ENCODE measurements around the gene AGXT. TPM values are rescaled to one million over a fixed set of nuclear protein-coding genes. Genes with fewer than 3 reads are reported as not detected.

Gene AGXT
- total RNA-seq, 1 donor from 2014 or later = not detected

DNA sequence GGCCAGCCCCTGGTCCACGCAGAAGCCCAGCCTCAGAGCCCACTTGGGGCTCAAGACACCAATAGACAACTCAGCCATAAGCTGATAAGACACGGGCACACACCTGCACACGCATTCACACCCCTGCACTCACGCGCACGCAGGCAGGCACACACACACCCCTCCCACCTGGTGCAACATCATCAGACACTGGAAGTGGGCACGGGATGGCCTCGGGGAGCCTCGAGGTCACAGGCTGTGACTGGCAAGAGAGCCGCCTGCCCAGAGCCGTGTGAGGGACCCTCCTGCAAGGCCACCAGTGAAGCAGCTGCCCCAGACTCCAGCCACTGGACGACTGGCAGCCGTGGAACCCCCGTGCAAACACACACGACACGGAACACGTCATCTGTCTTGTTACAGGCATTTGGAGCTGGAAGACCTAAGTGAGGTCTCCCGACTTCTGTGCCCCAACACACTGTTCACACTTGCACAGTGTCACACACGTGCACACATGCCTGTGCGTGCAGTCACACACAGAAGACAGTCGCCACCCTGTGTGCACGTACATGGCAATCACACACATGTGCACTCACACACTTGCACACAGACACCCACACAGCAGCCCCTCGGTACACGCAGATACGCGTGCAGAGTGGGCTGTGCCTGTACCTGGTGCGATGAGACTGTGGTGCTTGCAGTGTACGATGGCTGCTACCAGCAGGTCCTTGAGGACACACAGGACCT is 26.4 kb downstream of the AGXT start:
- no peaks in the 10 kb centered on the region for H3K36me3 ChIP-seq
- peaks cover 47% of the 10 kb centered on the region for H3K4me1 ChIP-seq
- H3K9me3 ChIP-seq = no peaks in the 10 kb centered on the region
- intact Hi-C loops (cut with DNase I) = no loop called here
- H3K27me3 ChIP-seq = no peaks in the 10 kb centered on the region
- TF ChIP-seq POLR2A (IDR thresholded peaks at IDR 0.05) = no peak
- no peak for DNase-seq (ENCODE audit: extremely low spot score in 2 of 2)
- no peak overlapping the region for H3K27ac ChIP-seq
- peak overlapping the region in 1 of 2 donors; percentile 27 for H3K4me3 ChIP-seq

DNA sequence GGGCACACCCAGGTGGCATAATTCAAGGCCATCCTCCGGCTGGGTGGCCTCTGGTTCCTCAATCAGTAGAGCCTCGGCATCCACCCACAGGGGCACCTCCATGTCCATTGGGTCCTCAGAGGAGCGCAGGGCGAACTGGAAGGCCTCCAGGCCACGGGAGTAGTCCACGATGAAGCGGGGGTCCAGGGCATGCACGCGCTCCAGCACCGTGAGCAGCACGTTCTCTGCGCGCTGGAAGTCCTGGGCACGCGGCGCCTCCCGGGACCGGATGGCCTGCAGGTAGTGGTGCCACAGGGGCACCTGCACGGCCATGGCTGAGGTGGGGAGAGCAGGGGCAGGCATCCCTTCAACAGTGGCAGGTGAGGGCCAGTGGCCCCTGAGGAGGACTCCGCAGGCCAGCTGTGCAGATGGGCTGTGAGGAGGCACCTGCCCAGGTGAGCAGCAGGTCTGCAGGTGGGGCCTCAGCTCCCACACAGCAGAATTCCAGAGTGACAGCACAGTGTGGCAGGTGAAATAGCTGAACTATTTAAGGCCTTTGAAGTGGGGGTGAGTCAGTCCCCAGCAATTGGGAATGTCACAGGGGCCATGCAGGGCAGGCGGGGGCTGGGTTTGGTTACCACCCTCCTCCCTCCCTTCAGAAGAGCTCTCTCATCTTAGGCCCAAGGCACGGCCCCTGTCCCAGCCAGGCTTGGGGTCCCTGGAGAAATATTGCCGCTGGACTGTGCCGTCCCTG is 27.2 kb downstream of the AGXT start, which contains the start of gene MAB21L4:
Gene MAB21L4, minus strand, starts transcription at position 501 of the 733 bp plus-strand sequence. Its CDS starts 159 bp downstream, at position 342.
- H3K27ac ChIP-seq = no peak within 1 kb of the TSS

DNA sequence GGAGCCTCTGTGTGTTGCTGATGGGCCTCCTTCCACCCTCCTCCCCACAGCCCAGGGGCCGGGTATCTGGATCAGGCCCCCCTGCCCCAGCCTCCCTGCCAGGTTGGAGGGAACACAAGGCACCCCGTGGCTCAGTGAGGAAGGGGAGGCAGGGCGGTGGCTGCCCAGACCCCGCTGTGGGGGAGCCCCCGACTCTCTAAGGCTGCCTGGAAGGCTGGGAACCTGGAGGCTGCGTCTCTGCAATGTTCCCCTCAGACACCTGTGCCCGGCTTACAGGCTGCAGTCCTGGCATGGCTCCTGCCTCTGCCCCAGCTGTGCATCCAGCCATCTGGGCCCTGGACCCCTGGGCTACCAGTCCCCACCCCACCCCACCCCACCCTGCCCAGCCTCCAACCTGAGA is 27.8 kb downstream of the AGXT start:
- TF ChIP-seq, protein P1, sequence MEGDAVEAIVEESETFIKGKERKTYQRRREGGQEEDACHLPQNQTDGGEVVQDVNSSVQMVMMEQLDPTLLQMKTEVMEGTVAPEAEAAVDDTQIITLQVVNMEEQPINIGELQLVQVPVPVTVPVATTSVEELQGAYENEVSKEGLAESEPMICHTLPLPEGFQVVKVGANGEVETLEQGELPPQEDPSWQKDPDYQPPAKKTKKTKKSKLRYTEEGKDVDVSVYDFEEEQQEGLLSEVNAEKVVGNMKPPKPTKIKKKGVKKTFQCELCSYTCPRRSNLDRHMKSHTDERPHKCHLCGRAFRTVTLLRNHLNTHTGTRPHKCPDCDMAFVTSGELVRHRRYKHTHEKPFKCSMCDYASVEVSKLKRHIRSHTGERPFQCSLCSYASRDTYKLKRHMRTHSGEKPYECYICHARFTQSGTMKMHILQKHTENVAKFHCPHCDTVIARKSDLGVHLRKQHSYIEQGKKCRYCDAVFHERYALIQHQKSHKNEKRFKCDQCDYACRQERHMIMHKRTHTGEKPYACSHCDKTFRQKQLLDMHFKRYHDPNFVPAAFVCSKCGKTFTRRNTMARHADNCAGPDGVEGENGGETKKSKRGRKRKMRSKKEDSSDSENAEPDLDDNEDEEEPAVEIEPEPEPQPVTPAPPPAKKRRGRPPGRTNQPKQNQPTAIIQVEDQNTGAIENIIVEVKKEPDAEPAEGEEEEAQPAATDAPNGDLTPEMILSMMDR (IDR thresholded peaks at IDR 0.05) = no peak
- TF ChIP-seq POLR2AphosphoS5 (IDR thresholded peaks at IDR 0.05; ENCODE audit: insufficient read depth in 1 of 2, low read depth in 1 of 2) = no peak
- TF ChIP-seq POLR2A (IDR thresholded peaks at IDR 0.05) = no peak
- H3K4me1 ChIP-seq = peaks cover 47% of the 10 kb centered on the region
- H3K27me3 ChIP-seq = no peaks in the 10 kb centered on the region
- no peak for DNase-seq (ENCODE audit: extremely low spot score in 2 of 2)
- H3K36me3 ChIP-seq = no peaks in the 10 kb centered on the region
- H3K27ac ChIP-seq = no peak overlapping the region
- no peaks in the 10 kb centered on the region for H3K9me3 ChIP-seq
- peak overlapping the region in 1 of 2 donors; percentile 16 for H3K4me3 ChIP-seq
- intact Hi-C loops (cut with DNase I) = no loop called here

More for the DNA sequence above, 27.2 kb downstream of the AGXT start, which contains the start of gene MAB21L4:
- no peaks in the 10 kb centered on the region for H3K36me3 ChIP-seq
- H3K4me3 ChIP-seq = peak within 1 kb of the TSS in 1 of 2 donors; percentile 27
- DNase-seq (ENCODE audit: extremely low spot score in 2 of 2) = no peak
- intact Hi-C loops (cut with DNase I) = no loop called here
- peaks cover 47% of the 10 kb centered on the region for H3K4me1 ChIP-seq
- TF ChIP-seq, protein P1 (IDR thresholded peaks at IDR 0.05) = no peak
- TF ChIP-seq POLR2A (IDR thresholded peaks at IDR 0.05) (no peak), POLR2AphosphoS5 (IDR thresholded peaks at IDR 0.05; ENCODE audit: insufficient read depth in 1 of 2, low read depth in 1 of 2) (no peak)
- no peaks in the 10 kb centered on the region for H3K27me3 ChIP-seq
- H3K9me3 ChIP-seq = no peaks in the 10 kb centered on the region

DNA sequence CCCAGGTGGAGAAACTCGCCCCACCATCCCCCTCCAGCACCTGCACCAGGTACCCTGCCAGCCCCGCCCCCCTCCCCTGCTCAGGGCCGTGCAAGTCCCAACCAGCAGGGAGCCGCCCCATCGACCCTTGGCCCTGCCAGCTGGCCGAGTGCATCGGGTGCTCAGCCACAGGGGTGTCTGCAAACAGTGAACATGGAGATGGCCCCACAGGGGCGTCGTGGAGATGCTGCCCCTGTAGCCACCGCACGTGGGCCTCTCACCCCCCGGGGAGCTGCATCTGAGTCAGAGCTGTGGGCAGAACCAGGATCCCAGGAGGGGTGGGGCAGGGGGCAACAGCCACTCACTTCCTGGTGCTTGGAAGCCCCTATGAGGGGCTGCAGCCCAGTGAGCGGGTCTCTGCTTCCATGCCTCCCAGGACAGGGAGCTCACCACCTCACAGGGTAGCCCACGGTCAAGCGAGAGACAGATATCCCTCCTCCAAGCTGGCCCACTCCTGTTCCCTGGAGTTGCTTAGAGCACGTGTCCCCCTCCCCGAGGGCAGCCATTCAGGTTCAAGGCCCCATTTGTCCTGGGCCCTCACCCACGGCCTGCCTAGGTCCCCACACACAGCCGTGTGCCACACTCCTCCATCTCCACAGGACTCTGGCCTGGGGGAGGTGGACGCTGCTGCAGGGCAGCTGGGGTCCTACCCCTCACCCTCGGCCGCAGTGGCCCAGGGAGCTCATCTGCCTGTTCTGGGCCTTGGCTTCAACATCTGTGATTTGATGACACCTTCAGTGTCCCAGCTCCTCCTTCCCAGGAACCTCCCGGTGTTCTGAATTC is 28.5 kb downstream of the AGXT start:
- TF ChIP-seq, protein P1 (IDR thresholded peaks at IDR 0.05) = no peak
- TF ChIP-seq POLR2AphosphoS5 (IDR thresholded peaks at IDR 0.05; ENCODE audit: insufficient read depth in 1 of 2, low read depth in 1 of 2) (no peak), POLR2A (IDR thresholded peaks at IDR 0.05) (no peak)
- intact Hi-C loops (cut with DNase I) = no loop called here
- Histone ChIP-seq H3K36me3 (no peaks in the 10 kb centered on the region), H3K4me3 (no peak overlapping the region), H3K4me1 (peaks cover 47% of the 10 kb centered on the region), H3K27ac (peak overlapping the region; percentile 54), H3K9me3 (no peaks in the 10 kb centered on the region), H3K27me3 (no peaks in the 10 kb centered on the region)
- no peak for DNase-seq (ENCODE audit: extremely low spot score in 2 of 2)

DNA sequence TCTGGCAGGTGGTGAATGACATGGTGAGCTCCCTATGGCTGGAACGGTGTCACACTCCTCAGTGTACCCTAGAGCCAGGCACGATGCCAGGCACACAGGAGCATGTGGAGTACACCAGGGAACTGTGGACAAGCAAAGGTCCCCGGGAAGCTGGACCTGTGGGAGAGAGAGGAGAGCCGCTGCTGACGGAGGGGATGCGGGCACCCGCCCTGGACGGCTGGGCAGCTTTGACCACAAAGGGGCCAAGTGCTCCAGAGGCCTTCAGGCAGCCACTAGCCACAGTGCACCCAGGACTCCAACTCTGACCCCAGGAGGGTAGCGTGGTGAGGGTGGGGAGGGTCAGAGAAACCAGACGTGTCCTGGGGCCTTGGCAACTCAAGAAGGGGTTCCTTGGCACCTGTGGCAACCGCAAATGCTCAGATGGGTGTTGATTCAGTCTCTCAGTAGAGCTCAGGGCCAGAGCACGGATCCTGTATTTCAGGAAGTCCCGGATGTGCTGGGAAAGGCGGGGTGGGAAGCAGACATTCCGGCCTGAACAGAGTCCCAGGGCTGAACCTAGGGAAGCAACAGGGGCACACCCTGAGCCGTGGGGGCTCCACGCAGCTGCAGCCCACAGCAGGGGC is 29.6 kb downstream of the AGXT start:
- no peak for DNase-seq (ENCODE audit: extremely low spot score in 2 of 2)
- H3K27ac ChIP-seq = peak overlapping the region; percentile 54
- intact Hi-C loops (cut with DNase I) = no loop called here
- no peaks in the 10 kb centered on the region for H3K27me3 ChIP-seq
- TF ChIP-seq POLR2A (IDR thresholded peaks at IDR 0.05) (no peak), POLR2AphosphoS5 (IDR thresholded peaks at IDR 0.05; ENCODE audit: insufficient read depth in 1 of 2, low read depth in 1 of 2) (peak; percentile 37 to 44)
- H3K4me1 ChIP-seq = peaks cover 42% of the 10 kb centered on the region
- no peaks in the 10 kb centered on the region for H3K36me3 ChIP-seq
- no peak overlapping the region for H3K4me3 ChIP-seq
- no peaks in the 10 kb centered on the region for H3K9me3 ChIP-seq

Data from vagina (tissue), 2 donors.